GM10847 (cell line): ENCODE data around the gene ECE1.

Experiments
- POLR2A ChIP-seq: IDR thresholded peaks from 2 replicates; pipeline ENCODE4 v1.6.1; 2011; ENCODE audit not compliant: insufficient read length; ENCODE audit errors: extremely low read depth

The ECE1 gene

DNA sequence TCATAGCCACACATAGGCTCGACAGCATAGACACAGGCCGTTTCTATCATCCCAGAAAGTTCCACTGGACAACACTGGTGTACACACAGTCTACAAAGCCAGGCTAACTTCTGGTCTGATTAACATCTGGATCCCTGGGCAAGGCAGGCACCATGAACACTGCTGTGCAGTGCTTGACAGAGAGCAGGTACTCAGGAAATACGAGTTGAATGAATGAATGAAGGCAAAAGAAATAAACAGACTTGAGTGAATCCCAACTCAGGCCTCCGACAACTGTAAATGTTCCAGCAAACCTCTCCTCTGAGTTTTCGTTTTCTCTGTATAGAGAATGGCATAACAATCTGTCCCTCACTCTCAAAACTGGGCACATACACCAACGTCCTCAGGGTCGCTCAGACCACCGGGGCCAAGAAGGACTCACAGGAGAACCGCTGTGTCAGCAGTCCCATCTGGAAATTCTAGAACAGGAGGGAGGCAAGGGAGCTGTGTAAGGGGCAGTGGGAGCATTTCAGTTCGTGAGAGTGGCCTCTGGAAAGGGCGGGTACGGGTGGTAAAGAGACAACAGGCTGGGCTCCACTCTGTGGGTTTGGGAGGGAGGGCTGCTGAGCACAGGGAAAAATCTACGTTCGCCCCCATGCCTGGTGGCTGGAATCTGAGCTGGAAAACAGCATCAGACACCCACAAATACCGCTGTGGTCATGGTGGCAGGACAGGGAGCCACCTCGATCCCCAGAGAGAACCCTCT, 15.1 kb upstream of the ECE1 start:
- no peak for TF ChIP-seq POLR2A

- TF ChIP-seq POLR2A = no peak
Measured at GRCh38 chr1:21304488-21304887, 14.2 kb upstream of the ECE1 start.

- TF ChIP-seq POLR2A = no peak
Measured at GRCh38 chr1:21302747-21303715, 12.8 kb upstream of the ECE1 start.

- TF ChIP-seq POLR2A = no peak
Measured at GRCh38 chr1:21301794-21302440, 11.7 kb upstream of the ECE1 start.

DNA sequence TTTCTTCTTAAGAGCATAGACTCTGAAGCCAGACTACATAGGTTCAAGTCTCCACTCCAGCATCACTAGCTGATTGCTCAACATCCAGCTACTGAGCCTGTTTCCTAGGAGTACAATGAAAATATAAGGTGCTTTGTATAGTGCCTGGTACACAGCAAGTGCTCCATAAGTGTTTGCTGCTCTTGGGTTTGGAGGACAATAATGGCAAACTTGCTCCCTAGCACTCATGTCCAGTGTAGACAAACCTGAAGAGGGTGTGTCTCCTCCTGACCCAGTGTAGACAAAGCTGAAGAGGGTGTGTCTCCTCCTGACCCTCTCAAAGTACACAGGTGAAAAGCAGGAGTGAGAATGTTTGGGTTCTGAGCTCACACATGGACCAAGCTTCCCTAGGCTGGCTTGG, 10.5 kb upstream of the ECE1 start:
- TF ChIP-seq POLR2A = no peak

DNA sequence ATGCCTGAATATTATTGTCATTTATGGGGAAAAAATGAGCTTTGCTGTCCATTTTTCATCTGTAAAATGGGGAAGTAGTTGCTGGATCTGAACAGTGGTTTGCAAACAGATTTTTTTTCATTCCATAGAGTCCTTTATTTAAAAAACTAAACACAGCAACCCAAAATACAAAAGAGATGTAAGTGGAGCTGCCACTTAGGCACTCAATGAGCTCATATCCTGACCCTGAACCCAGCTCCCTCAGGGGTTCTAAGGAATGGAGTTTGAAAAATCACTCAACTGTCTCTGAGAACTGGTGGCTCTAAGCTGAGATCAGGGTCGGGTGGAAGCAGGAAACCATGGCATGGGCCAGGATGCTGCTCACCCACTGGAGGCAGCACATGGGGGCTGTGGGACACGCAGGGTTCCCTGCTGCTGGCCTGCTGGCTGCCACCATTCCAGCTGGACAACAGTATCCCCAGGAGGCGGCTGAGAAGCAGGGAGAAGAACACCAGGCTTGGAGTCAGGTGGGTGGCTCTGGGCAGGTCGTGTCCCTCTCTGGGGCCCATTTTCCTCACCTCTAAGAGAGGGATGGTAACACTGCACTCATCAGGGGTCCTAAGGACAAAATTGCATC, 9.6 kb upstream of the ECE1 start:
- TF ChIP-seq POLR2A = no peak

DNA sequence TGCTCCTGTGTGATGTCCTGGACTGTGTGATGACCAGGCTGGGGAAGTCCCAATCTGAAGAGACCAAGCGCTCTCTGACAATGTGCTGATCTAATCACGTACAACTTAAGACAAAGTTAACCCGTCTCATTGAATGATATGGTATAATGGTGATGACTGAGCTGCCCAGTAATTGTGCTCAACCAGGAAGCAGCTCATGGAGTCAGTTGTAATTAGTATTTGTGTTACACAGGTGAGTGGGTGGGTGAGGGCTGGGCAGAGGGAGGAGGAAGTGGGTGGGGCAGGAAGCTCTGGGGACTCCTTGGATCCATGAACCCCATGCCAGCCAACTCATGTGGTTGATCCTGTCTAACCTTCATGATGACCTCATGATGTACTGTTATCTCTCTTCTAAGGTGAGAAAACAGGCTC, 8.7 kb upstream of the ECE1 start:
- TF ChIP-seq POLR2A = no peak

GRCh38 chr1:21297975-21298374, 7.7 kb upstream of the ECE1 start:
- no peak for TF ChIP-seq POLR2A

DNA sequence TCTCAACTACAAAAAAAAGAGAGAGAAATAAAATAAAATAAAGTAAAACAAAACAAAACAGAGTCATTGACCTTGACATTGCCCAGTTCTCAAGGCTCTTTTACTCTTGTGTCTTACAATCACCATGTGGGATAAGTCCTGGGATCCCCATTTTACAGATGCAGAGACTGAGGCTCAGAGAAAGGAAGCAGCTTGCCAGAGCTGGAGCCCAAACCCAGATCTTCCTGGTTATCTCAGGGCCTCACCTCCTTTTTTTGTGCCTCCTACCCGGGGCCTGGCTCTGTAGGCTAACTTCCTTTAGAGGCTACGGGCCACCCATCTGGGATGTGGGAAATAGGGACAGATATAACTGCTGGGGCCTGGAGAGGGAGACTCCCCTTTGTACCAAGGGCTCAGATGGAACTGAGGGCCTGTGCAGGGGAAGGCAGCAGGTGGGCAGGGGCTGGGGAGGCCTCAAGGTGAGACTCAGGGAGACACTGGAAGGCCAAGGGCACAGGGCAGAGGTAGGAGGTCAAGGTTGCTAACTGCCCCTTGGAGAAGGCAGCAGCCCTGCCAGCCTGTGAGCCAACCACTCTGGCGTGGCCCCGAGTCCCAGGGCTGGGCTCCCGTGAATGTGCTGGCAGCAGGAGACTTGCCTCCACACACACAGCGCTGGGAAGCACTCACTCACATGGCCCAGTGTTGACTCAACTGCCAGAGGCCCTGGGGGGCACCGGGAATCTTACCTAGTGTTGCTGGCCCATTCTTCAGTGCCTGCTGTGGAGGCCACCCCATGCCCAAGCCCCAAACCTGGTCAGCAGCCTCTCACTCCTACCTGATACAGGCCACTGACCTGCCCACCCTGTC, 6.5 kb upstream of the ECE1 start:
- TF ChIP-seq POLR2A = no peak

DNA sequence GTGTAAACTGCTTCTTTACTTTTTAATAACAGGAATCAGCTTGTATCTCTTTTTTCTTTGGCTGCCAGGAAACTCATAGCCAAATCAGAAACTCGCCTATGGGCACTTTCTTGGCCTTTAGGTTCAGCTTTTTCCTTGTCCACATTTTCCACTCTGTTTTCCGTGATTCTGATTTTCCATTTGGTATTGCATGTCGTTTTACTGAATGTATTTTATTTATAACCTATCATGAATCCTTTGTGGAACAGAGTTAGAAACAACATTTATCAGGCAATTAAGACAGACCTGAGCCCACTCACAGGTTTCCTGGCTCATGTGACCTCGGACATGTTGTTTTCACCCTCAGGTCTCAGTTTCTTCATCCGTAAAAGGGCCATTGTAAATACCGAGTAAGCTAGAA, 5.3 kb upstream of the ECE1 start:
- TF ChIP-seq POLR2A = no peak

DNA sequence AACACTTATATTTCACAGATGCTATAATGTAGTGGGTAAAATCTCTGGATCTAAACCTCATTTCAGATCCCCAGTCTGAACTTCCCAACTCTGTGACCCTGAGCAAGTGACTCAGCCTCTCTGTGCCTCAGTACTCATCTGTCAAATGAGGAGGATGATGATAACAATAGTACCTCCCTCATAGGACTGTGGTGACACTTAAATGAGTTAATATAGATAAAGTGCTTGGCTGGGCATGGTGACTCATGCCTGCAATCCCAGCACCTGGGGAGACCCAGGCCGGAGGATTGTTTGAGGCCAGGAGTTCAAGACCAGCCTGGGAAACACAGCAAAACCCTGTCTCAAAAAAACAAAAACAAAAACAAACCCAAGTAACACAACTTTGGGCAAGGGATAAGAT, 4.7 kb upstream of the ECE1 start:
- TF ChIP-seq POLR2A = no peak

DNA sequence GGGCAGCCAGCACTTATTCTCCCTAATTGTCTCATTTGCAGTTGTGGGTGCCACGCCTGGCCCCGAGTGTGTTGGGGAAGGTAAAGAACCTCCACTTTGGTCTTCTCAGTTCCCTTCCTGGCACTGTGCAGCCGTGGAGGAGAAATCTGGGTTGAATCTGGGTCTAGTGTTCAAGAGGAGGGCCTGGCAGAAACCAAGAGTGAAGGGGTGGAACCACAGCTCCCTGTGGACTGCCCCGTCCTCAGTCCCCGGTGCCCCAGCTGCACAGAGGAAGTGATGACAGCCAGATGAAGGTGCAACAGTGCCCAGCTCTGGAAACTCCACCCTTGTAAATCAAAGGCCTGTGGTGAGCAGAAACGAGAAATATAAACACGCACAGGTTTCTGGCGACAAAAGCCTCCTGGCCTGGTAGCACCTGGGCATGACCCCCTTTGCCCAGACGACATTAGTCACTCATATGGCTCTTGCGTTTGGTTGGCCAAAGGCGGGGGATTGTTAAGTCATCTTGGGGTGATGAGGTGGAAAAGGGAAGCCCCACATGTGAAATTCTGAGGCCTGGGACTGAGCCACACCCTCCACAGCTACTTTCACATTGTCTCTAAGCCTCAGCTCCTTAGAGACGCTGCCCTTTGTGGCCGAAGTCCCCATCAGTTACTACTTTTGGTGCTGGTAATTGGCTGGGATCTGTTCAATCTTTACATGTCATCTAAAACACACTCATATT, 4.2 kb upstream of the ECE1 start:
- no peak for TF ChIP-seq POLR2A

DNA sequence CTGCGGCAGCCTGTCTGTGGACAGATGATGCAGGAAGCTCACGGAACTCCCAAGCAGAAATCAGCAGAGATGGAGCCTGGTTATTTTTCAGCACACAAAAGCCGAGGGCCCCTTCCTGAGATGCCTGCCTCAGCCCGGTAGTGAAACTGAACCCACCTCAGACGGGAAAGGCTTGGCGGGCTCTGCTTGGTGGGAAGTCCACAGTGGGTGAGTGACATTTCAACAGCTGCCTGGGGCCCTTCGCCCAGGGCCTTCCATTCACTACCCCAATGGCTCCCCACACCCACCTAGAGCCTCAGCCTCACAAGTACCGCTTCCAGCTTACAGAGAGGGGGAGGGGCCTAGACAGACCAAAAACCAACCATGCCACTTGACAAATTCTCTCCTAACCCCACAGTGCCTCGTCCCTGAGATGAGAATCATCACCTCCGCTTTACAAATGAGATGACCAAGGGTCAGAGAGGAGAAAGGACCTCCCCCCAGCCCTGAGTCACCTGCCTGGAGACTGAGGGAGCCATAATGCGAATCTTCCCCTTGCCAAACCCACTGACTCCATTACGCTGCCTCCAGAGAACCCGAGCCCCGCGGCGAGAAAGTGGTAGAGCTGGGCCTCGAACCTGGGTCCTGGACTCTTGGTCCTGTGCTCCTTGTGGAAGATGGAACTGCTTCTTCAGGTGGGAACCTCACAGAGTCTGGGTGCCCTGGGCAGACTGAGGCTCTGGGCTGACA, 3.4 kb upstream of the ECE1 start:
- TF ChIP-seq POLR2A = no peak
